ENCODE results near the gene EML1. TPM values are rescaled to one million over a fixed set of nuclear protein-coding genes. Genes with fewer than 3 reads are reported as not detected.

The EML1 gene
- total RNA-seq, 1 donor from 2014 or later = 33.3 TPM

DNA sequence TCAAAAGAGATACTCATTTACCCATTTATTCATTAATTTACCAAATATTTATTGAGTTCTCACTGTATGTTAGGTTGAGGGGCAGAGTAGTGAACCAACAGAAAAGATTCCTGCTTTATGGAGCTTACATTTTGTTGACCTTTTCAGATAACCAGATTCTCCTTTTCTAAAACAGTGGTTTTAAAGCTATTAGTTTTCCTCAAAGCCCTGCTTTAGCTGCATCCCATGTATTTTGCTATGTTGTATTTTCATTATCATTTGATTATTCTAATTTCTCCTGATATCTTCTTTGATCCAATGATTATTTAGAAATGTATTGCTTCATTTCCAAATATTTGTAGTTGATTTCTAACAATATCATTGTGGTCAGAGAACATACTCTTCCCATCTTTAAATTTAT is 53.6 kb downstream of the EML1 start:
- no peak for TF ChIP-seq CTCF (IDR thresholded peaks at IDR 0.05; ENCODE audit: borderline replicate concordance)
- intact Hi-C loops (cut with micrococcal nuclease) = no loop called here
- H3K4me3 ChIP-seq = no peak overlapping the region

DNA sequence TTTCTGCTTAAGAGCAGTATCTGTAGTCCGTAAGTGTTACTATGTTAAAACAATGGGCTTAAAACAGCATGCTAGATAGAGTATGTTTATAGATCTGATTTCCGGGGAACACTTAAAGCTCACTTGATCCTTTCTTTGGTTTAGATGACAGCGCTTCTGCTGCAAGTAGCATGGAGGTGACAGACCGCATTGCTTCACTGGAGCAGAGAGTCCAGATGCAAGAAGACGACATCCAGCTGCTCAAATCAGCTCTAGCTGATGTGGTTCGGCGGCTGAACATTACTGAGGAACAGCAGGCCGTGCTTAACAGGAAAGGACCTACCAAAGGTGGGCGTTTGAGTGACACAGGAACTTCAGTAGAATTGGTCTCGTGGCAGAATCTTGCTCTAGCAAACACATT is 57.5 kb downstream of the EML1 start:
- DNase-seq = no peak
- peaks cover 19% of the 10 kb centered on the region for H3K36me3 ChIP-seq
- intact Hi-C loops (cut with micrococcal nuclease) = no loop called here
- peaks cover 28% of the 10 kb centered on the region for H3K4me1 ChIP-seq
- no peaks in the 10 kb centered on the region for H3K27me3 ChIP-seq (ENCODE audit: low read depth)
- TF ChIP-seq CTCF (IDR thresholded peaks at IDR 0.05; ENCODE audit: borderline replicate concordance) = no peak
- no peak overlapping the region for H3K27ac ChIP-seq (replicated peaks)
- H3K9me3 ChIP-seq (replicated peaks) = peaks cover 21% of the 10 kb centered on the region
- H3K4me3 ChIP-seq = no peak overlapping the region

More for the DNA sequence above, 53.6 kb downstream of the EML1 start:
- no peak for DNase-seq
- no peak overlapping the region for H3K27ac ChIP-seq (replicated peaks)
- no peaks in the 10 kb centered on the region for H3K27me3 ChIP-seq (ENCODE audit: low read depth)
- H3K36me3 ChIP-seq = peaks cover 13% of the 10 kb centered on the region
- H3K4me1 ChIP-seq = peaks cover 8% of the 10 kb centered on the region
- peaks cover 21% of the 10 kb centered on the region for H3K9me3 ChIP-seq (replicated peaks)

GRCh38 chr14:99852578-99852977 is 59.4 kb downstream of the EML1 start:
- H3K27me3 ChIP-seq (ENCODE audit: low read depth) = no peaks in the 10 kb centered on the region
- intact Hi-C loops (cut with micrococcal nuclease) = no loop called here
- no peak overlapping the region for H3K27ac ChIP-seq (replicated peaks)
- H3K36me3 ChIP-seq = peaks cover 12% of the 10 kb centered on the region
- no peak overlapping the region for H3K4me3 ChIP-seq
- peaks cover 3% of the 10 kb centered on the region for H3K9me3 ChIP-seq (replicated peaks)
- H3K4me1 ChIP-seq = peaks cover 28% of the 10 kb centered on the region
- no peak for TF ChIP-seq CTCF (IDR thresholded peaks at IDR 0.05; ENCODE audit: borderline replicate concordance)
- no peak for DNase-seq

DNA sequence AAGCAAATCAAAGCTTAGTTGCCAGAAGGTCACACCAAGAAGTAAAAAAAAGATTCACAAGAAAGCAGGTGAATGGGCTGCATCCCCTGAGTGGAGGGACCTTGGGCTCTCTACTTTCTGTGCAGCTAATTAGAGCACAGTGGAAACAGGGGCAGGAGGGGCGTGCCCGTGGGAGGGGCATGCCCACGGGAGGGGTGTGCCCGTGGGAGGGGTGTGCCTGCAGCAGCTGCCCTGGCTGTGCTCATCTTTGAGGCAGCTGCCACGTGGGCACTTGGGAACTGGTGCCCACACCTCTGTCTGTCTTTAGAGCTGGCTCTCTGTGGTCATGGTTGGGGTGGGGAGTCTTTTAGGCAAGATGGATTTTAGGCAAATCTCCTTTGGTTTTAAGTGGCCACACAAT is 60.0 kb downstream of the EML1 start:
- no peak for TF ChIP-seq CTCF (IDR thresholded peaks at IDR 0.05; ENCODE audit: borderline replicate concordance)
- intact Hi-C loops (cut with micrococcal nuclease) = no loop called here
- peak; percentile 29 for DNase-seq
- Histone ChIP-seq H3K27ac (replicated peaks) (no peak overlapping the region), H3K36me3 (peaks cover 12% of the 10 kb centered on the region), H3K4me1 (peaks cover 28% of the 10 kb centered on the region), H3K9me3 (replicated peaks) (no peaks in the 10 kb centered on the region), H3K4me3 (no peak overlapping the region), H3K27me3 (ENCODE audit: low read depth) (no peaks in the 10 kb centered on the region)

- H3K9me3 ChIP-seq (replicated peaks) = no peaks in the 10 kb centered on the region
- DNase-seq = no peak
- no peak overlapping the region for H3K27ac ChIP-seq (replicated peaks)
- intact Hi-C loops (cut with micrococcal nuclease) = no loop called here
- no peaks in the 10 kb centered on the region for H3K27me3 ChIP-seq (ENCODE audit: low read depth)
- peaks cover 12% of the 10 kb centered on the region for H3K36me3 ChIP-seq
- no peak overlapping the region for H3K4me3 ChIP-seq
- peaks cover 28% of the 10 kb centered on the region for H3K4me1 ChIP-seq
- no peak for TF ChIP-seq CTCF (IDR thresholded peaks at IDR 0.05; ENCODE audit: borderline replicate concordance)
These were observed 61.6 kb downstream of the EML1 start for GRCh38 chr14:99854831-99855230.

GRCh38 chr14:99855271-99855670 is 62.1 kb downstream of the EML1 start:
- DNase-seq = no peak
- TF ChIP-seq CTCF (IDR thresholded peaks at IDR 0.05; ENCODE audit: borderline replicate concordance) = no peak
- H3K9me3 ChIP-seq (replicated peaks) = no peaks in the 10 kb centered on the region
- no peak overlapping the region for H3K4me3 ChIP-seq
- H3K27ac ChIP-seq (replicated peaks) = no peak overlapping the region
- H3K4me1 ChIP-seq = peaks cover 28% of the 10 kb centered on the region
- H3K36me3 ChIP-seq = peaks cover 12% of the 10 kb centered on the region
- intact Hi-C loops (cut with micrococcal nuclease) = no loop called here
- H3K27me3 ChIP-seq (ENCODE audit: low read depth) = no peaks in the 10 kb centered on the region
